Articular chondrocyte of knee joint (primary cell): ENCODE measurements around the gene OR14J1. TPM values are rescaled to one million over a fixed set of nuclear protein-coding genes. Genes with fewer than 3 reads are reported as not detected.

Experiments used
- total RNA-seq: library from RNA; depleted of rRNA; stranded (reverse); fragments of >200 nt; gene quantifications from 2 replicates; pipeline ENCODE4 v1.2.3, GENCODE V29; 2012

OR14J1 gene, protein sequence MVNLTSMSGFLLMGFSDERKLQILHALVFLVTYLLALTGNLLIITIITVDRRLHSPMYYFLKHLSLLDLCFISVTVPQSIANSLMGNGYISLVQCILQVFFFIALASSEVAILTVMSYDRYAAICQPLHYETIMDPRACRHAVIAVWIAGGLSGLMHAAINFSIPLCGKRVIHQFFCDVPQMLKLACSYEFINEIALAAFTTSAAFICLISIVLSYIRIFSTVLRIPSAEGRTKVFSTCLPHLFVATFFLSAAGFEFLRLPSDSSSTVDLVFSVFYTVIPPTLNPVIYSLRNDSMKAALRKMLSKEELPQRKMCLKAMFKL
- total RNA-seq = not detected in 2 replicates

DNA sequence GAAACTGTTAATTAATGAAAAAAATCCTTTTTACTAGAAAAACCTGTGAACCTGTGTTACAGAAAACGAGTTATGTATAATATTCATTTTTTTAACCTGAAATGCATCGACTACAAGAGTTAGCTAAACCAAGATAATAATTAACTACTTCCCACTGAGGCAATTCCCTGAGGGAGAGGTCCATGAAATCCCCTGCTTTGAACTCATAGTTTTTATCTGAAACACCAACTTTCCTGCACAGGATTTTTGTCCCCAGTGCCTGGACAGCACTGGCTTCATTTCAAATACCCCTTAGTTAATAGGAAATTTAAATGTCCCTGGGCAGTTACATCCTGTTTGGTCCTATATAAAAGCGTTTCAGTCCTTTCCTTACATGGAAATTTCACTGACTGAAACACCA lies at the start of gene OR14J1:
Gene OR14J1, plus strand, starts transcription at position 386 of the 400 bp plus-strand sequence. CDS start 4,989 bp downstream, outside the sequence.

Other genes starting within 250 kb of the OR14J1 start
- gene OR2B3, start 214.4 kb upstream of the OR14J1 start, total RNA-seq = not detected in 2 replicates
- gene OR2J1, start 202.2 kb upstream of the OR14J1 start, total RNA-seq = not detected in 2 replicates
- not detected in 2 replicates for gene OR2J3, start 193.6 kb upstream of the OR14J1 start, total RNA-seq
- not detected in 2 replicates for gene OR2J2, start 130.8 kb upstream of the OR14J1 start, total RNA-seq
- gene OR5V1, start 67.2 kb downstream of the OR14J1 start, total RNA-seq = not detected in 2 replicates
- gene OR12D3, start 73.6 kb downstream of the OR14J1 start, total RNA-seq = not detected in 2 replicates
- not detected in 2 replicates for gene OR12D2, start 93.9 kb downstream of the OR14J1 start, total RNA-seq
- not detected in 2 replicates for gene OR12D1, start 113.2 kb downstream of the OR14J1 start, total RNA-seq
- gene OR10C1, start 137.6 kb downstream of the OR14J1 start, total RNA-seq = not detected in 2 replicates
- not detected in 2 replicates for gene OR11A1, start 155.4 kb downstream of the OR14J1 start, total RNA-seq
- gene OR2H1, start 155.5 kb downstream of the OR14J1 start, total RNA-seq = not detected in 2 replicates
- gene MAS1L, start 186.3 kb downstream of the OR14J1 start, total RNA-seq = not detected in 2 replicates